Vagina (tissue), 2 donors: Measurements from ENCODE around the gene IGHMBP2. TPM values are rescaled to one million over a fixed set of nuclear protein-coding genes. Genes with fewer than 3 reads are reported as not detected.

Source experiments
- DNase-seq, 2 donors: peaks; one replicate each; pipeline ENCODE4 v3.0.0-alpha.2; 2017; ENCODE audit errors: extremely low spot score in 2 of 2
- H3K27ac ChIP-seq: fragments of 200-600 bp; sonication (generic); one replicate; pipeline ENCODE4 v1.5.1; 2019
- H3K27me3 ChIP-seq: fragments of 200-600 bp; sonication (generic); one replicate; pipeline ENCODE4 v1.5.1; 2019
- H3K36me3 ChIP-seq, 2 donors: fragments of 200-600 bp; sonication (generic); one replicate each; pipeline ENCODE4 v1.5.1; 2017 to 2019
- H3K4me1 ChIP-seq: fragments of 200-600 bp; sonication (generic); one replicate; pipeline ENCODE4 v1.5.1; 2019
- H3K4me3 ChIP-seq, 2 donors: fragments of 200-600 bp; sonication (generic); 1 replicate in 1 of 2; 2 replicates in 1 of 2; pipeline ENCODE4 v1.5.1; 2016 to 2019
- H3K9me3 ChIP-seq: fragments of 200-600 bp; sonication (generic); one replicate; pipeline ENCODE4 v1.5.1; 2019
- CTCF ChIP-seq, 3 experiments: fragments of 450-650 bp in 2 of 3; fragments of 200-600 bp in 1 of 3; sonication (generic) in 1 of 3; IDR thresholded peaks; one replicate each; pipeline ENCODE4 v1.5.1; 2017 to 2019; ENCODE audit warnings: antibody characterized with exemption in 3 of 3, mild to moderate bottlenecking in 2 of 3, moderate library complexity in 2 of 3
- POLR2A ChIP-seq, 2 donors: fragments of 450-650 bp; IDR thresholded peaks; one replicate each; pipeline ENCODE4 v1.6.1; 2017; ENCODE audit warnings: antibody characterized with exemption in 2 of 2, mild to moderate bottlenecking in 2 of 2, moderate library complexity in 2 of 2
- POLR2AphosphoS5 ChIP-seq, 2 donors: sonication (generic); formaldehyde crosslinking; IDR thresholded peaks; one replicate each; pipeline ENCODE4 v1.9.0; 2017; ENCODE audit warnings: antibody characterized with exemption in 2 of 2, mild to moderate bottlenecking in 2 of 2, low read depth in 1 of 2; ENCODE audit not compliant: insufficient read depth in 1 of 2
- intact Hi-C: fragments of 100-400 bp; cut with DNase I; formaldehyde crosslinking; loops from one replicate; pipeline ENCODE4 v1.15.1; 2023
- total RNA-seq: library from RNA; depleted of rRNA; stranded (reverse); fragments of >200 nt; gene quantifications from one replicate; pipeline ENCODE4 v1.2.3, GENCODE V29; 2016

Gene IGHMBP2
- total RNA-seq, 1 donor from 2014 or later = 8.3 TPM

- H3K4me1 ChIP-seq = no peaks in the 10 kb centered on the region
- H3K27ac ChIP-seq = no peak overlapping the region
- intact Hi-C loops = no loop called here
Measured at GRCh38 chr11:68927280-68928135, 23.8 kb downstream of the IGHMBP2 start.

GRCh38 chr11:68928136-68928880, 24.6 kb downstream of the IGHMBP2 start:
- Histone ChIP-seq H3K4me1 (no peaks in the 10 kb centered on the region), H3K27me3 (no peaks in the 10 kb centered on the region), H3K4me3 (no peak overlapping the region), H3K27ac (no peak overlapping the region), H3K9me3 (peaks cover 12% of the 10 kb centered on the region), H3K36me3 (peaks cover 0 to 64% of the 10 kb centered on the region in 2 donors)
- intact Hi-C loops = no loop called here
- TF ChIP-seq POLR2A (IDR thresholded peaks at IDR 0.05) (no peak), POLR2AphosphoS5 (IDR thresholded peaks at IDR 0.05; ENCODE audit: insufficient read depth in 1 of 2, low read depth in 1 of 2) (no peak), CTCF (IDR thresholded peaks at IDR 0.05) (no peak)
- DNase-seq = no peak

More at GRCh38 chr11:68927280-68928135, 23.8 kb downstream of the IGHMBP2 start:
- no peak for TF ChIP-seq POLR2A (IDR thresholded peaks at IDR 0.05)
- TF ChIP-seq CTCF (IDR thresholded peaks at IDR 0.05) = no peak
- TF ChIP-seq POLR2AphosphoS5 (IDR thresholded peaks at IDR 0.05; ENCODE audit: insufficient read depth in 1 of 2, low read depth in 1 of 2) = no peak
- Histone ChIP-seq H3K27me3 (no peaks in the 10 kb centered on the region), H3K9me3 (peaks cover 12% of the 10 kb centered on the region), H3K4me3 (no peak overlapping the region), H3K36me3 (peaks cover 0 to 68% of the 10 kb centered on the region in 2 donors)
- DNase-seq = no peak

GRCh38 chr11:68929135-68929534, 25.4 kb downstream of the IGHMBP2 start:
- intact Hi-C loops = no loop called here
- Histone ChIP-seq H3K4me3 (no peak overlapping the region), H3K27me3 (no peaks in the 10 kb centered on the region), H3K4me1 (no peaks in the 10 kb centered on the region), H3K27ac (no peak overlapping the region), H3K9me3 (peaks cover 12% of the 10 kb centered on the region), H3K36me3 (peaks cover 0 to 69% of the 10 kb centered on the region in 2 donors)
- DNase-seq = no peak
- no peak for TF ChIP-seq POLR2AphosphoS5 (IDR thresholded peaks at IDR 0.05; ENCODE audit: insufficient read depth in 1 of 2, low read depth in 1 of 2)
- TF ChIP-seq POLR2A (IDR thresholded peaks at IDR 0.05) = no peak
- no peak for TF ChIP-seq CTCF (IDR thresholded peaks at IDR 0.05)

- Histone ChIP-seq H3K9me3 (peaks cover 12% of the 10 kb centered on the region), H3K36me3 (peaks cover 0 to 69% of the 10 kb centered on the region in 2 donors), H3K4me1 (no peaks in the 10 kb centered on the region), H3K27ac (no peak overlapping the region), H3K27me3 (no peaks in the 10 kb centered on the region), H3K4me3 (no peak overlapping the region)
- intact Hi-C loops = no loop called here
- DNase-seq = no peak
- no peak for TF ChIP-seq CTCF (IDR thresholded peaks at IDR 0.05)
Measured at GRCh38 chr11:68929706-68930570, 26.2 kb downstream of the IGHMBP2 start.
